Measurements from ENCODE around the gene NFIA. TPM values are rescaled to one million over a fixed set of nuclear protein-coding genes. Genes with fewer than 3 reads are reported as not detected.

NFIA gene
- total and polyA plus RNA-seq, 9 of the 15 experiments (the other 6 are each of a cell fraction or from before 2014, with no cell fraction given): 5.3 to 24.9 (median 9.8) TPM

DNA sequence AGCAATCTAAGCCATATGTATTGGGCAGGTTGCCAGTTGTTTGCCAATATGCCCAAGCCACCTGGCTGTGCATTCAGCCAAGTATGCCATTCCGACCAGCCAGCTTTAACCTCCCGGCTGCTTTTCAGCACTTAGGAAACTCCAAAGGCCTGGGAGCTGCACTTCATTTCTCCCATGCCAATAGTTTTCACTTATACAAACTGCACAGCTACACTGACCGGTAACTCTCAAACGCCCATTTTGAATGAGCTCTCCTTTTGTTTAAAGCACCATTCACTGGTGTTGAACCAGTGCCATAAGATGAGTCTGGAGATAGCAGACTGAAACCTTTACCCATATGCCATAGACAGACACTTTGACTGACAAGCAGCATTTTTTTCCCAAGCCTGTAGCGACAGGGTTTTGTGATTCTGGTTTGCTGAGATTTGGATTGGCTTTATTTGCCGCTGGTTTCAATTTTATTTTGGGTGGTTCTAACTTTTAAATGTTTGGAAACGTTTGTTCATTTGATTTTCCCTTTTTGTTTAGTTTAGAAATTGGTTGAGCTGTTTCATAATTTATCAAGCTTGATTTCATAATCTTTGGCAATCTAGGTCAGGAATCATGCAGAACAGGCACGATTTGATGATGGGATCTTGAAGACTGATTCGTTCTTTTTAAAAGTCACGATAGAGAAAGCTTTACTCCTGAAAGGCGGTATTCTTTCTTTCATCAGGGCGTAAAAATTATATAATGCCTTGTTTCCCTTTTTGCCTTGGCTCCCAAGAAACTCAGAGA, 144.6 kb downstream of the NFIA start (continued):
- TF ChIP-seq ZNF408 (CRISPR knock-in tag; IDR thresholded peaks at IDR 0.05; ENCODE audit: low read depth): no peak
- TF ChIP-seq, protein P1, sequence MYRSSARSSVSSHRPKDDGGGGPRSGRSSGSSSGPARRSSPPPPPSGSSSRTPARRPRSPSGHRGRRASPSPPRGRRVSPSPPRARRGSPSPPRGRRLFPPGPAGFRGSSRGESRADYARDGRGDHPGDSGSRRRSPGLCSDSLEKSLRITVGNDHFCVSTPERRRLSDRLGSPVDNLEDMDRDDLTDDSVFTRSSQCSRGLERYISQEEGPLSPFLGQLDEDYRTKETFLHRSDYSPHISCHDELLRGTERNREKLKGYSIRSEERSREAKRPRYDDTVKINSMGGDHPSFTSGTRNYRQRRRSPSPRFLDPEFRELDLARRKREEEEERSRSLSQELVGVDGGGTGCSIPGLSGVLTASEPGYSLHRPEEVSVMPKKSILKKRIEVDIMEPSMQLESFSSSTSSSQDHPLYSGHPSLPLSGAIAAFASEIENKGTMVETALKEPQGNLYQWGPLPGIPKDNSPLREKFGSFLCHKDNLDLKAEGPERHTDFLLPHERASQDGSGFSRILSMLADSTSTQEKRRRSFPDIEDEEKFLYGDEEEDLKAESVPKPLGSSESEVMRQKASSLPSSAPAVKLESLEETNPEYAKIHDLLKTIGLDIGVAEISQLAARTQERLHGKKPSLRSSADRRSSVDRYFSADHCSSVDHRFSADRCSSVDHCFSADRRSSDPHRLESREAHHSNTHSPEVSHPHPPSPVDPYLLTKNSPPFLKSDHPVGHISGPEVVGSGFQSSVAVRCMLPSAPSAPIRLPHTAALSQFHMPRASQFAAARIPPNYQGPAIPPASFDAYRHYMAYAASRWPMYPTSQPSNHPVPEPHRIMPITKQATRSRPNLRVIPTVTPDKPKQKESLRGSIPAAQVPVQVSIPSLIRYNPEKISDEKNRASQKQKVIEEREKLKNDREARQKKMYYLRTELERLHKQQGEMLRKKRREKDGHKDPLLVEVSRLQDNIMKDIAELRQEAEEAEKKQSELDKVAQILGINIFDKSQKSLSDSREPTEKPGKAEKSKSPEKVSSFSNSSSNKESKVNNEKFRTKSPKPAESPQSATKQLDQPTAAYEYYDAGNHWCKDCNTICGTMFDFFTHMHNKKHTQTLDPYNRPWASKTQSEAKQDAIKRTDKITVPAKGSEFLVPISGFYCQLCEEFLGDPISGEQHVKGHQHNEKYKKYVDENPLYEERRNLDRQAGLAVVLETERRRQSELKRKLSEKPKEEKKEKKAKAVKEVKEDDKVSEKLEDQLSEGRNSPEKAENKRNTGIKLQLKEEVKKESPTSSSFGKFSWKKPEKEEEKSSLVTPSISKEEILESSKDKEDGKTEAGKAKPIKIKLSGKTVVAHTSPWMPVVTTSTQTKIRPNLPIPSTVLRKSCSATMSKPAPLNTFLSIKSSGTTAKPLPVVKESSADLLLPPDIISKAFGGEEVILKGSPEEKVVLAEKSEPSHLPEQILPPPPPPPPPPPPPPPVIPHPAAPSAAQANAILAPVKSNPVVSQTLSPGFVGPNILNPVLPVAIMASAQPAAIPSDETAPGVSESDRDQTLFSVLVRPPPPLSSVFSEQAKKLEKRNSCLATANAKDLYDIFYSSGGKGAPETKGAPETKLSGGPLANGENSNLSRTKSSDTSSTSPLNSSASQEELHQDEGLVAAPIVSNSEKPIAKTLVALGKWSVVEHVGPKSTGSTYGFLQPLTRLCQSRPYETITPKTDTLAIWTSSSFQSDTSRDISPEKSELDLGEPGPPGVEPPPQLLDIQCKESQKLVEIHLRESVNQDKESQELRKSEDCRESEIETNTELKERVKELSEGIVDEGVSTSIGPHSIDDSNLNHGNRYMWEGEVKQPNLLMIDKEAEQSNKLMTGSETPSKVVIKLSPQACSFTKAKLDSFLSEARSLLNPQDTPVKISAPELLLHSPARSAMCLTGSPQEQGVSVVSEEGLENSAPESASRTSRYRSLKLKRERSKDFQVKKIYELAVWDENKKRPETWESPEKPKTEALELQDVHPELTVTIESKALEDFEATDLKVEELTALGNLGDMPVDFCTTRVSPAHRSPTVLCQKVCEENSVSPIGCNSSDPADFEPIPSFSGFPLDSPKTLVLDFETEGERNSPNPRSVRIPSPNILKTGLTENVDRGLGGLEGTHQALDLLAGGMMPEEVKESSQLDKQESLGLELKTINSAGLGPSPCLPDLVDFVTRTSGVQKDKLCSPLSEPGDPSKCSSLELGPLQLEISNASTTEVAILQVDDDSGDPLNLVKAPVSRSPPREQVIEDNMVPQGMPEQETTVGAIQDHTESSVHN (IDR thresholded peaks at IDR 0.05; ENCODE audit: borderline replicate concordance in 1 of 2, low read depth in 1 of 2): 0 out of 4 replicates have a peak, but pooled peaks of 1 of the 2 experiments have one; percentile 24
- TF ChIP-seq, protein P2, sequence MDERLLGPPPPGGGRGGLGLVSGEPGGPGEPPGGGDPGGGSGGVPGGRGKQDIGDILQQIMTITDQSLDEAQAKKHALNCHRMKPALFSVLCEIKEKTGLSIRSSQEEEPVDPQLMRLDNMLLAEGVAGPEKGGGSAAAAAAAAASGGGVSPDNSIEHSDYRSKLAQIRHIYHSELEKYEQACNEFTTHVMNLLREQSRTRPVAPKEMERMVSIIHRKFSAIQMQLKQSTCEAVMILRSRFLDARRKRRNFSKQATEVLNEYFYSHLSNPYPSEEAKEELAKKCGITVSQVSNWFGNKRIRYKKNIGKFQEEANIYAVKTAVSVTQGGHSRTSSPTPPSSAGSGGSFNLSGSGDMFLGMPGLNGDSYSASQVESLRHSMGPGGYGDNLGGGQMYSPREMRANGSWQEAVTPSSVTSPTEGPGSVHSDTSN (CRISPR knock-in tag; IDR thresholded peaks at IDR 0.05; ENCODE audit: low read depth): no peak
- TF ChIP-seq, protein P2 (tag; conservative IDR thresholded peaks at IDR 0.05; ENCODE audit: low read depth): peak; percentile 62
- TF ChIP-seq, protein P3, sequence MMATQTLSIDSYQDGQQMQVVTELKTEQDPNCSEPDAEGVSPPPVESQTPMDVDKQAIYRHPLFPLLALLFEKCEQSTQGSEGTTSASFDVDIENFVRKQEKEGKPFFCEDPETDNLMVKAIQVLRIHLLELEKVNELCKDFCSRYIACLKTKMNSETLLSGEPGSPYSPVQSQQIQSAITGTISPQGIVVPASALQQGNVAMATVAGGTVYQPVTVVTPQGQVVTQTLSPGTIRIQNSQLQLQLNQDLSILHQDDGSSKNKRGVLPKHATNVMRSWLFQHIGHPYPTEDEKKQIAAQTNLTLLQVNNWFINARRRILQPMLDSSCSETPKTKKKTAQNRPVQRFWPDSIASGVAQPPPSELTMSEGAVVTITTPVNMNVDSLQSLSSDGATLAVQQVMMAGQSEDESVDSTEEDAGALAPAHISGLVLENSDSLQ (IDR thresholded peaks at IDR 0.05): peak; percentile 86
